Testis (tissue), 2 donors: ENCODE data around the gene CGB1.
"Not testable (repeated sequence)": the region's sequence is repeated elsewhere in the genome, so short reads cannot be mapped to it uniquely, and the experiment has no call there.

ENCODE experiments used
- CTCF ChIP-seq, 3 experiments: fragments of 450-650 bp in 2 of 3; fragments of 200-600 bp in 1 of 3; sonication (generic) in 1 of 3; IDR thresholded peaks; one replicate each; pipeline ENCODE4 v1.5.1; 2016 to 2019; ENCODE audit warnings: antibody characterized with exemption in 3 of 3, mild to moderate bottlenecking in 2 of 3, moderate library complexity in 1 of 3
- POLR2A ChIP-seq: fragments of 450-650 bp; IDR thresholded peaks from one replicate; pipeline ENCODE4 v1.6.1; 2017; ENCODE audit warnings: antibody characterized with exemption, mild to moderate bottlenecking, moderate library complexity

GRCh38 chr19:49038111-49038510 lies 1.4 kb upstream of the CGB1 start:
- not testable (repeated sequence) for TF ChIP-seq POLR2A; CTCF (IDR thresholded peaks at IDR 0.05)
